HepG2 (cell line): ENCODE measurements around the gene FBXO9. TPM values are rescaled to one million over a fixed set of nuclear protein-coding genes. Genes with fewer than 3 reads are reported as not detected.
A peak's percentile ranks its signal among the peaks of the same experiment; 100 is the strongest.

Source experiments
- AGO2 ChIP-seq: fragments of 200-400 bp; formaldehyde crosslinking; optimal IDR thresholded peaks from 2 replicates; pipeline ENCODE3; 2017; ENCODE audit warnings: mild to moderate bottlenecking, low read depth, low read length, moderate library complexity
- ARNT ChIP-seq: fragments of 450-650 bp; IDR thresholded peaks from 2 replicates; pipeline ENCODE4 v1.6.1; 2017
- ATF6 ChIP-seq: sonication (generic); formaldehyde crosslinking; conservative IDR thresholded peaks from 2 replicates; pipeline ENCODE4 v1.4.0; 2020; ENCODE audit warnings: missing genetic modification reagents
- DDIT3 ChIP-seq: sonication (generic); formaldehyde crosslinking; IDR thresholded peaks from 2 replicates; pipeline ENCODE4 v1.4.0; 2020; ENCODE audit warnings: mild to moderate bottlenecking, missing genetic modification reagents
- GLI4 ChIP-seq: sonication (generic); formaldehyde crosslinking; IDR thresholded peaks from 2 replicates; pipeline ENCODE4 v1.5.1; 2020; ENCODE audit warnings: missing genetic modification reagents, mild to moderate bottlenecking, moderate library complexity, borderline replicate concordance
- HOXD1 ChIP-seq: sonication (generic); formaldehyde crosslinking; IDR thresholded peaks from 2 replicates; pipeline ENCODE4 v1.5.0; 2020; ENCODE audit warnings: missing genetic modification reagents
- JDP2 ChIP-seq: sonication (generic); formaldehyde crosslinking; IDR thresholded peaks from 2 replicates; pipeline ENCODE4 v1.8.1; 2022; ENCODE audit warnings: missing genetic modification reagents, borderline replicate concordance
- NFE2 ChIP-seq: sonication (generic); formaldehyde crosslinking; IDR thresholded peaks from 2 replicates; pipeline ENCODE4 v1.4.0; 2020; ENCODE audit warnings: missing genetic modification reagents
- NFYB ChIP-seq: sonication (generic); formaldehyde crosslinking; IDR thresholded peaks from 2 replicates; pipeline ENCODE4 v1.4.0; 2020; ENCODE audit warnings: missing genetic modification reagents
- PAF1 ChIP-seq: IDR thresholded peaks from 2 replicates; pipeline ENCODE4 v1.6.1; 2016; ENCODE audit warnings: missing genetic modification reagents, missing compliant biosample characterization
- POLR2G ChIP-seq: fragments of 200-400 bp; formaldehyde crosslinking; IDR thresholded peaks from 2 replicates; pipeline ENCODE4 v1.6.1; 2018; ENCODE audit warnings: mild to moderate bottlenecking, low read depth, low read length, moderate library complexity
- SKI ChIP-seq: fragments of 450-650 bp; IDR thresholded peaks from one replicate; pipeline ENCODE4 v1.6.1; 2018; ENCODE audit warnings: mild to moderate bottlenecking; ENCODE audit not compliant: partially characterized antibody
- SNRNP70 ChIP-seq: fragments of 200-400 bp; formaldehyde crosslinking; IDR thresholded peaks from 2 replicates; pipeline ENCODE4 v1.6.1; 2017; ENCODE audit warnings: mild to moderate bottlenecking, low read depth, low read length, moderate library complexity
- TMF1 ChIP-seq: sonication (generic); formaldehyde crosslinking; IDR thresholded peaks from 2 replicates; pipeline ENCODE4 v1.8.1; 2022; ENCODE audit warnings: low read depth, missing genetic modification reagents
- ZBTB7B ChIP-seq: sonication (generic); formaldehyde crosslinking; IDR thresholded peaks from 2 replicates; pipeline ENCODE4 v1.4.0; 2020; ENCODE audit warnings: missing genetic modification reagents
- ZFP91 ChIP-seq: sonication (generic); formaldehyde crosslinking; IDR thresholded peaks from 2 replicates; pipeline ENCODE4 v1.9.0; 2022; ENCODE audit warnings: missing genetic modification reagents, mild to moderate bottlenecking, borderline replicate concordance
- ZNF331 ChIP-seq: sonication (generic); formaldehyde crosslinking; IDR thresholded peaks from 2 replicates; pipeline ENCODE4 v1.4.0; 2020; ENCODE audit warnings: missing genetic modification reagents
- ZNF333 ChIP-seq: sonication (generic); formaldehyde crosslinking; IDR thresholded peaks from 2 replicates; pipeline ENCODE4 v1.4.0; 2020; ENCODE audit warnings: mild to moderate bottlenecking, missing genetic modification reagents, borderline replicate concordance
- ZNF615 ChIP-seq: sonication (generic); formaldehyde crosslinking; IDR thresholded peaks from 2 replicates; pipeline ENCODE4 v1.5.0; 2020; ENCODE audit warnings: mild to moderate bottlenecking, missing genetic modification reagents, borderline replicate concordance
- polyA plus RNA-seq, 8 experiments: library from polyadenylated mRNA; depleted of rRNA in 3 of 8; stranded (reverse) in 7 of 8; unstranded in 1 of 8; fragments of >200 nt; fragmentation: Illumina TruSeq in 4 of 8; extraction: Trizol in 4 of 8; gene quantifications; 2 replicates each; pipeline versions ENCODE4 v1.2.1 to v1.2.3, GENCODE V29; 2011 to 2016; ENCODE audit warnings: low read depth in 4 of 8, missing spikeins in 1 of 8, mixed read lengths in 1 of 8; ENCODE audit not compliant: insufficient read depth in 1 of 8
- total RNA-seq, 5 experiments: library from RNA; depleted of rRNA; stranded (reverse); fragments of >200 nt; fragmentation: Illumina TruSeq; extraction: Trizol; gene quantifications; 2 replicates each; pipeline ENCODE4 v1.2.3, GENCODE V29; 2016; ENCODE audit warnings: low read depth in 1 of 5
- TF ChIP-seq, protein P1 (sequence below): sonication (generic); formaldehyde crosslinking; IDR thresholded peaks from 2 replicates; pipeline ENCODE4 v1.4.0; 2020; ENCODE audit warnings: missing genetic modification reagents, mild to moderate bottlenecking, borderline replicate concordance
- TF ChIP-seq, protein P2 (sequence below): sonication (generic); formaldehyde crosslinking; IDR thresholded peaks from 2 replicates; pipeline ENCODE4 v1.4.0; 2020; ENCODE audit warnings: mild to moderate bottlenecking, missing genetic modification reagents

Gene FBXO9
- total and polyA plus RNA-seq, 2 of the 13 experiments (the other 11 are each of a cell fraction or from before 2014, with no cell fraction given) = 64.3 to 98.4 TPM

GRCh38 chr6:53134601-53135235 is 69.5 kb downstream of the FBXO9 start (continued):
- peak; percentile 92 for TF ChIP-seq ZNF331 (CRISPR knock-in tag)
- no peak; the same call in 1 of the 2 replicates for TF ChIP-seq JDP2 (CRISPR knock-in tag)
- no peak for TF ChIP-seq POLR2G
- peak; percentile 59; the same call in 1 of the 2 replicates for TF ChIP-seq ZNF615
- peak; percentile 91; the same call in 1 of the 2 replicates for TF ChIP-seq ZBTB7B (CRISPR knock-in tag)
- no peak for TF ChIP-seq NFYB
- no peak for TF ChIP-seq PAF1 (CRISPR knock-in tag)
- TF ChIP-seq ARNT = no peak
- TF ChIP-seq, protein P1, sequence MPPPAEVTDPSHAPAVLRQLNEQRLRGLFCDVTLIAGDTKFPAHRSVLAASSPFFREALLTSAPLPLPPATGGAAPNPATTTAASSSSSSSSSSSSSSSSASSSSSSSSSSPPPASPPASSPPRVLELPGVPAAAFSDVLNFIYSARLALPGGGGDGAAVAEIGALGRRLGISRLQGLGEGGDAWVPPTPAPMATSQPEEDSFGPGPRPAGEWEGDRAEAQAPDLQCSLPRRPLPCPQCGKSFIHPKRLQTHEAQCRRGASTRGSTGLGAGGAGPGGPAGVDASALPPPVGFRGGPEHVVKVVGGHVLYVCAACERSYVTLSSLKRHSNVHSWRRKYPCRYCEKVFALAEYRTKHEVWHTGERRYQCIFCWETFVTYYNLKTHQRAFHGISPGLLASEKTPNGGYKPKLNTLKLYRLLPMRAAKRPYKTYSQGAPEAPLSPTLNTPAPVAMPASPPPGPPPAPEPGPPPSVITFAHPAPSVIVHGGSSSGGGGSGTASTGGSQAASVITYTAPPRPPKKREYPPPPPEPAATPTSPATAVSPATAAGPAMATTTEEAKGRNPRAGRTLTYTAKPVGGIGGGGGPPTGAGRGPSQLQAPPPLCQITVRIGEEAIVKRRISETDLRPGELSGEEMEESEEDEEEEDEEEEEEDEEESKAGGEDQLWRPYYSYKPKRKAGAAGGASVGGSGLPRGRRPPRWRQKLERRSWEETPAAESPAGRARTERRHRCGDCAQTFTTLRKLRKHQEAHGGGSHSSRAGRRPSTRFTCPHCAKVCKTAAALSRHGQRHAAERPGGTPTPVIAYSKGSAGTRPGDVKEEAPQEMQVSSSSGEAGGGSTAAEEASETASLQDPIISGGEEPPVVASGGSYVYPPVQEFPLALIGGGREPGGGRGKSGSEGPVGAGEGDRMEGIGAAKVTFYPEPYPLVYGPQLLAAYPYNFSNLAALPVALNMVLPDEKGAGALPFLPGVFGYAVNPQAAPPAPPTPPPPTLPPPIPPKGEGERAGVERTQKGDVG = no peak
- TF ChIP-seq ZNF333 (CRISPR knock-in tag) = no peak
- peak; percentile 38; the same call in 1 of the 2 replicates for TF ChIP-seq ZFP91
- TF ChIP-seq, protein P2, sequence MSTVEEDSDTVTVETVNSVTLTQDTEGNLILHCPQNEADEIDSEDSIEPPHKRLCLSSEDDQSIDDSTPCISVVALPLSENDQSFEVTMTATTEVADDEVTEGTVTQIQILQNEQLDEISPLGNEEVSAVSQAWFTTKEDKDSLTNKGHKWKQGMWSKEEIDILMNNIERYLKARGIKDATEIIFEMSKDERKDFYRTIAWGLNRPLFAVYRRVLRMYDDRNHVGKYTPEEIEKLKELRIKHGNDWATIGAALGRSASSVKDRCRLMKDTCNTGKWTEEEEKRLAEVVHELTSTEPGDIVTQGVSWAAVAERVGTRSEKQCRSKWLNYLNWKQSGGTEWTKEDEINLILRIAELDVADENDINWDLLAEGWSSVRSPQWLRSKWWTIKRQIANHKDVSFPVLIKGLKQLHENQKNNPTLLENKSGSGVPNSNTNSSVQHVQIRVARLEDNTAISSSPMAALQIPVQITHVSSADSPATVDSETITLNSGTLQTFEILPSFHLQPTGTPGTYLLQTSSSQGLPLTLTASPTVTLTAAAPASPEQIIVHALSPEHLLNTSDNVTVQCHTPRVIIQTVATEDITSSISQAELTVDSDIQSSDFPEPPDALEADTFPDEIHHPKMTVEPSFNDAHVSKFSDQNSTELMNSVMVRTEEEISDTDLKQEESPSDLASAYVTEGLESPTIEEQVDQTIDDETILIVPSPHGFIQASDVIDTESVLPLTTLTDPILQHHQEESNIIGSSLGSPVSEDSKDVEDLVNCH (CRISPR knock-in tag) = no peak
- TF ChIP-seq AGO2 = no peak
- no peak for TF ChIP-seq NFE2 (CRISPR knock-in tag)
- TF ChIP-seq ATF6 = no peak
- no peak for TF ChIP-seq SNRNP70
- no peak for TF ChIP-seq TMF1 (CRISPR knock-in tag)
- TF ChIP-seq SKI = peak; percentile 78
- TF ChIP-seq GLI4 (CRISPR knock-in tag) = 0 out of 2 replicates have a peak, but pooled peaks have one; percentile 61
- no peak for TF ChIP-seq DDIT3
- TF ChIP-seq HOXD1 (CRISPR knock-in tag) = peak; percentile 82
